Ramos (cell line): ENCODE results near the gene ZNRF3.

Experiments
- in situ Hi-C: fragments of 300-500 bp; cut with MboI; formaldehyde crosslinking; loops from one replicate; pipeline ENCODE4 v1.14.3; 2022; ENCODE audit warnings: low sequenced_read_pairs; ENCODE audit not compliant: unreplicated experiment

ZNRF3 gene

DNA sequence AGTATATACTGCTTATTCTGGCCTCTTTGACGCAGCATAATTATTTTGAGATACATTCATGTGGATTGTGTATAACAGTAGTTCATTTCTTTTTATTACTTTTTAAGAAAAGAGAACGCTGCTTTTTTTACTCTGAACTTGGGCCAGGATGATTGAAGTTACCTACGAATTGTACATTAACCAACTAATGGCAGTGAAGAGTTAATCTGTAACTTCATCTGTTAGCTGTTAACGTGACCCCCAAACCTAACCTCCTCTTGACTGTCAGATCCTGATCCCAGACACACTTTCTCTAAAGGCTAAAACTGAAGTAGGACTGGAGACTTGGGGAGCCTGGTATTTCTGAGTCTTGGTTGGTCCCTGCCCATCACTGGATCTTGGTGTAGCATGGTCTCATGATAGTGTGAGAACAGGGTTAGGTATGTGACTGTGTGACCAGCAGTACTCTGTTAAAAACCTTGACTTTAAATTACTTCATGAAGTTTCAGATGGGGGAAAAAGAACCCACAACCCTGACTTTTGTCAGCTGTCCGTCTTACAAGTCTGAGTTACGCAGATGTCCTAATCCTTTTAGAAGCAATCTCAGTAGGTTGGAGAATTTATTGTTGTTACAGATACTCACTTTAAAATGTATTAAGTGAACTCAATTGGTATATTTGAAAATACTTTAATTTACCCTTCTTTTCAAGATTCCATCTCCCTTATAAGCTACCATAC, 138.9 kb downstream of the ZNRF3 start:
- in situ Hi-C loops, result no loop called here

DNA sequence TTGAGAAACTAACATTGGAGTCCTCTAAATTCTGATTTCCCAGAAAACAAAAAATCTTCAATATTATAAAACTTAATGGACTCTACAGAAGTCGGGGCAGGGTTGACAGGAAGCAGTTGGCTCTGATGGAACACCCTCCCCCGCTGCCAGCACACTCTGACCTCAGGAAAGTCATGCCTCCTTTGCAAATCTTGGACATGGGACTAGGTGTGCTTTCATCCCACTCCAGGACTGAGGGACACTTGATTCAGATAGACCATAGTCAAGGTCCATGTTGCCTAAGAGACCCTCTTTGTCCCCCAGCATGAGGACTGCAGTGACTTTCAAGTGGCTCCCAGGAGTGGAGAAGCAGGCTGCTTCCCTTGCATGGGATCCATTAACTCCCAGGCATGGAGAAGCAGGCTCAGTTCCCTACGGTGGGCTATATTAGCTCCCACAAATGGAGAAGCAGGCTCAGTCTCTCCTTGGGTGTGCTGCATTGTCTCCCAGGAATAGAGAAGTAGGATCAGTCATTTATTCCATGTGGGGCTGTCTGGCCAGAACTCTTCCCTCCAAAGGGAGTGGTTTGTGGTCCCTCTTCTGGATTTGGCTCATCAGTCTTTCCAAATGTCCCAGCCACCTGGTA, 139.9 kb downstream of the ZNRF3 start:
- in situ Hi-C loops, result no loop called here

DNA sequence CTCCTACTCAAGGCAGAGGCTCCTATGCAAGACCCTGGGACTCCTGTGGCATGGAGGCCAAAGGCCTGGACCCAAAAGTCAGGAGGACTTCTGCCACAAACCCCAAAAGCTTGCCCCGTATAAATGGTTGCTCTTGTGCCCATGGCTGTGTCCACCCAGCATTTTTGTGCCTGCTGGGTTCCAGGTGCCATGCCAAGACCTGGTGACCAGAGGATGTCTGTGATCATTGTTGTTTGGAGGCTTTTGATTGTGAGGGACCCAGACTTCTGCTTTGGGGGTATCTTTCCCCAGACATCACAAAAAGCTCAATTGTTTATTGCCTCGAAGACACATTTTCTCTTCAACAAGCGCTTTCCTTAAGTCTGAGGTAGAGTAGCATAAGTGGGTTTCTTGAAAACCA, 143.2 kb downstream of the ZNRF3 start:
- in situ Hi-C loops, result no loop called here

DNA sequence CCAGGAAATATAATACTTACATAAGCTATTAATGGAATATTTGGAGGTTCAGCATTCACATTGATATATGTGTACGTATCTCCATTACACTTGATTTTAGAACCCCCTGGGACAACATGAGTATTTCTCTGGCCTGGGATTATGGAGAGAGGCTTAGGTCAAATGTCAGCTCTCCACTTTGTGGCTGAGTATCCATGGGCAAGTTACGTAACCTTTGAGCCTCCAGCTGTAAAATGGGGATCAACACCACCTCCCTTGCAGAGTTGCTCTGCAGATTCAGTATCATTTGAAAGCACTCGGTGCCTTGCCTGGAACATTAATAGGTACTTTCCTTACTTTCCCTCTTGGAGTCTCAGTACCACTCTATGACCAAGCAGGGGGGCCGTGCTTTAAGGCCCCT, 145.1 kb downstream of the ZNRF3 start:
- in situ Hi-C loops, result no loop called here

DNA sequence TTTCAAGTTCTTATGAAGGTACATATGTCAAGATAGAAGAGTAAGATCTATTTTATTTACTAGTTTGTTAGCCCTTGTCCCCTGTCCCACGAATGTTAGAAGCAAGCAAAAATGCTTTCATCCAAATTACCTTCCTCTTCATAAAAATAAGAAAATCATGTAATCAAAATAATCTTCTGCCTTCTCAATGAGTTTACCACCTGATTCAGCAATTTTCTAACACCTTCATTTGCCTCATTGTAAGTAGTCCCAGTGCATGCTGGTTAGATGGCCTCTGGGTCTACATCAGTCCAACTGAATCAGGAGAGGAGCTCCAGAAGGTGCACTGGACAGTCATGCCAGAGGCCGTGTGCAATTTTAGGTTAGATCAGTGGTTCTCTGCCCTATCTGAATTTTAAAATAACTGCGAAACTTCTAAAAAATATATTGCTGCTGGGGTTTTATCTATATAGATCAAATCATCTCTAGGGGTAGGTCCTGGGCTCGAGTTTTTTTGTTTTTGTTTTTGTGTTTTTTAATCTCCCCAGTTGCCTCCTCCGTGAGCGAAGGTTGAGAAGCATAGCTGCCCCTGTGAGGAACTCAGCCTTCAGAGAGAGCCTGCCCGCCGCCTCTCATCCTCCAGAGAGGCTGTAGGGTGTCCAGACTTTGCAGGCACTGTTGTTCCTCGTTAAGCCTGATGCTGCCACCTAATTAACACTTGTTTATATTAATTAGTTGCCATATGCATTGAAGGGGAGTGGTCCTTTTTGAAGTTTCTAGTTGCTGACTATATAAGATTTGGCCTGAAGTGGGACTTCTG, 146.0 kb downstream of the ZNRF3 start:
- in situ Hi-C loops, result no loop called here

DNA sequence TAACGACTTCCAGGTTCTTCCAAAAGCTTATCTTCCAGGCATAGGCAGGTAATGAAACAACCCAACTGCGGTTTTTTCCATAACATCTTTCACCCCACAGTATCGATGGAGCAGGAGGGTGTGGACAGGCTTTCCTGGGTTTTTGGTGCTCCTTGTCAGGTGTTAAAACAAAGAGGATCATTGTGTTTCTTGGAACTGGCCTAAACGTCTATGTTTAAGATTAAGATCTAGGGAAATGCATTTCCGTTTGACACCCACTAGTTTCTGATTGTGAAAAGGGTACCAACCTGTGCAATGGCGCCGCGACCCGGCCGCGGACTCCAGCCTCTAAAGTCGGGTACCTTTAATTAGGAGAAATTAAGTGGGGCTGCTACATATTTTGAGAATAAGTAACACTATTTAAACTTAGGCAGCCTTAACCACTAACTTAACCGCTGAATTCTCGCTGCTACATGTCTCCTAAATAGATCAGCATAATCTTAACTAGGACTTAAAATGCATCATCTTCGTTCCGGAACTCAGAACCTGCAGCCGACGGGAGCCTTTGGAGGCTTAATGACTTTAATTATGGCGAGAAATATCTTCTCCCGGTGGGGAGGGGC, 146.7 kb downstream of the ZNRF3 start:
- in situ Hi-C loops, result loop anchor here (10.0 kb wide), 1 partner anchor 175 kb away; no protein-coding TSS in a partner anchor

DNA sequence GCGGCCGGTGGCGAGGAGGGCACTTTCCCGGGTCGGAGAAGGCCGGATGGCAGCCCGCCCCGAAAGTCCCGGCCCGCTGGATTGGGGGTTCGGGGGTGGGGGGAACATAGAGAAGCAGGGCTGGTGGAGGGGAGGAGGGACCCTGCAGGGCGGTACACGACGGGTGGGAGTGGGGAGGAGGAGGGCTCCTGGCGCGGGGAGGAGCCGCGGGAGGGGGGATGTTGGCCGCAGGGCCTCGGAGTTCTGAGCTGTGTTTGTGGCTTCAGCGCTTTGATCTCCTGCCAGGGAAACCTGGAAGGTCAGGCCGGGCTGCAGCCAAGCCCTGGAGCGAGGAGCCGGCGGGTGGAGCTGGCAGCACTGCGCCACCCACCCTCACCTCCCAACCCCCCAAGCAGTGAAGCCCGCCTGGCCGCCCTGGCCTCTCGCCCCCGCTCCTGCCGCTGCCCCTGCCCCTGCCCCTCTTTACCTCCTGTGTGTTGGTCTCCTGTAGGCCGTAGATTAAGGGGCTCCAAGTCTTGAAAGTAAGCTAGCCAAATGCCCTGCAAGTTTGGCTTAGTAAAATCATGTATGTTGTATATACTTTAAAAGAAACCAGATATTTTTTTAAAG, 147.3 kb downstream of the ZNRF3 start:
- in situ Hi-C loops, result loop anchor here (10.0 kb wide), 1 partner anchor 176 kb away; no protein-coding TSS in a partner anchor

DNA sequence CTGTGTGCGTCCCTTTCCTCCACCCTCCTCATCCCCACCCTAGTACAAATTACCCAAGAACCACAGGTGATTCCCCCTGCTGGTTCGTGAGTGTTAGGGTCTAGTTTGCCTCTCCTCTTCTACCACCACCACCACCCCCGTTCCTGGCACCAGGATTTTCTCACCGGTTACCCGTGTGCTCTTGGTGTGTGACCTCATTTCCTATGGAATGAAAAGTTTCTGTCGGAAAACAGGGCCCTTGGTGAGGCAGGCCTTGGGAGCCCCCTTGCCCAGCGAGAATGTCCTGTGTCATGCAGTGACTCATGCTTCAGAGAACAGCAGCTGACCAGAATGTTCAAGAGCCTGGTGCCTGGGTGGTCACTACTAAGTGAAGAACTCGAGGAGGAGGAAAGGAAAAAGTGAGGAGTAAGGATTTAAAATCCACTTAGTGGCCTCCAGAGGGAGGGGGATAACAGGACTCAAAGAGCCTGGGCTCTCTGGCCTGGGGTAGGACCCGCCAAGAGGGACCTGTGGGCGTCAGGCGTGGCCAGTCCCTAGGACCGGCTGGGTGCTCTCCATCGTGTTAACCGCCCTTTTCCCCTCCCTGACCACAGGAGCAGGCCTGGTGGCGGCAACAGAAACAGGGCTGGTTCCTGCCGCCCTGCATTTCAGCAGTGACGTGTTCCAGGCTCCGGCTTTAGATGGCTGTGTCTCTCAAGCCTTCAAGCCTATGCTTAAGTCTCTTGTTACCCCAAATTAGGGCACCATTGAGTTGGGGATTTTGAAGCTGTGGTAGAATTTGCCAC, 148.0 kb downstream of the ZNRF3 start:
- in situ Hi-C loops, result loop anchor here (10.0 kb wide), 1 partner anchor 177 kb away; no protein-coding TSS in a partner anchor

DNA sequence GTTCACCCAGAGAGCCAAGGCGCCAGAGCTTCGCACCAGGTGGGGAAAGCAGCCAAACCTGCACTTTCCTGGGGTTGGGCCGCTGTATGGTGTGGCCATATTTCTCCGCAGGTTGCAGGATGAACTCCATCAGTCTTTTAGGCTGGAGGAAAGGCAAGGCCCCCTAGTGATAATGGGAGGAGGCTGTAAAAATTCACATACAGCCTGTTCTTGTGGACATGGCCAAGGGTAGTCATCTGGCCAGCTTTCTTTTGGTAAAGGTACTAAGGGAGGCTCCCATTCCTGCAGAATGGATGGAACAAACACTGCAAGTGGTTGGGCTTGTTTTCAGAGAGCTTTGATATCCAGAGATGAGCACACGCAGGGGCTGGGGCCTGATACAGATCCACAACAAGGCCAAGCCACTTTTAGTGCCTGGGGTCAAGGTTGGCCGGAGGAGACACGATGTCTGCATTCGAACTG, 148.7 kb downstream of the ZNRF3 start:
- in situ Hi-C loops, result loop anchor here (10.0 kb wide), 1 partner anchor 177 kb away; no protein-coding TSS in a partner anchor

DNA sequence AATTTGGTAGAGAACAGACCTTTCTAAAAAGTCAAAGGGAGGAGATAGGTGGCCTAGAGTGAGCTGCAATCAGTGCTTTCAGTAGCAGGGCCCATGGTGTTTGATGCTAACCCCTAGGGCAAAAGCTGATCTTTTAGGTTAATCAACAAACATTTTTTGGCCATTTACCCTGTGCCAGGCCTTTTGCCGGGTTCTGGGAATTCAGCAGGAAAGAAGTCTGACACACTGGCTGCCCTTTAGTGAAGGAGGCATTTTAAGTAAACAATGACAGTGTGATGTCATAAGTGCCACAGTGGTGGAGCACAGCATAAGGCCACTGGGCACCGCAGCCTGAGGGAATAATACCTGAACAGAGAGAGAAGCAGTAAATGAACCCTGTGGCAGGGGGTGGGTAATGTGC, 149.2 kb downstream of the ZNRF3 start:
- in situ Hi-C loops, result loop anchor here (10.0 kb wide), 1 partner anchor 178 kb away; no protein-coding TSS in a partner anchor

DNA sequence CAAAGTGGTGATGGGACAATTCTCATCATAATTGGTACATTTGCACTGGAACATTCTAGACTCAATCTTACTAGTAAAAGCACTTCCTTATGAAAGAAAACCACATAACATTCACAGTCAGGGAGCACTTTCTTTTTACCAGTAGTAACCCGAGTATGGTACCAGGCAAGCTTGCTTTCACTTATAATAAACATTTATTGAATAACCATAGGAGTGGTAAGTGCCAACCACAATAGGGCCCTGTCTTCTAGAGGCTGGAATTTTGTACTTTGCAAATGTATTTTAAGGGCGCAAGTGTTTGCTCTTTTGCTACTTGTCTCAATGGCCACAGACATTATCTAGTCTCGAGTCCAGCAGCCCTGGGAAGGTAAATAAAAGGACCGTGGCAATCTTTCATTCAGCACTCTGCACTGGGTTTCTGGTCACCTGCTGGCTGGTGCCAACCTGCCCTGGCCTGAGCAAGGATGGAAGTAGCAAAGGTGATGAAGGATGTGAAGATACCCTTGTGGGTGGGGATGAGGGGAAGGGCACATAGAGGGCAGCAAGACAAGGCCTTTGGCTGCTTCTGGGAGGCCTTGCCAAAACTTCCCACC, 154.1 kb downstream of the ZNRF3 start:
- in situ Hi-C loops, result loop anchor here (10.0 kb wide), 1 partner anchor 183 kb away; no protein-coding TSS in a partner anchor

DNA sequence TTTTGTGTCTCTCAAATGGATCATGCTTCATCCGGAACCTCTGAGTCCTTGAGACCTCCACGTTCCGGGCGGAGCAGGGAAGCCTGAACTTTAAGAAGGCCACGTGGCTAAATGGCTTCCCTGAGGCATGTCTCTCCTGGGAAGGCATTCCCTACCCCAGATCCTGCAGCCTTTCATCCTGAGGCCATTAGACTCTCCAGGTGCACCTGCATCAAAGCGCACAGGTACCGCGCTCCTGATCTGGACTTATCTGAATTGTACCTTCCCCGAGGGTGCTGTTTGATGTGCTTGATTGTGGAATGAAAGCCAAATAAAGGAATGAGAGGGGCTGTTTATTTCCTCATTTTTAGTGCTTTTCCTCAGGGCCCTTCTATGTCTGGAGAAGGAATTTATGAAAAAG, 155.8 kb downstream of the ZNRF3 start:
- in situ Hi-C loops, result loop anchor here (10.0 kb wide), 1 partner anchor 184 kb away; no protein-coding TSS in a partner anchor

DNA sequence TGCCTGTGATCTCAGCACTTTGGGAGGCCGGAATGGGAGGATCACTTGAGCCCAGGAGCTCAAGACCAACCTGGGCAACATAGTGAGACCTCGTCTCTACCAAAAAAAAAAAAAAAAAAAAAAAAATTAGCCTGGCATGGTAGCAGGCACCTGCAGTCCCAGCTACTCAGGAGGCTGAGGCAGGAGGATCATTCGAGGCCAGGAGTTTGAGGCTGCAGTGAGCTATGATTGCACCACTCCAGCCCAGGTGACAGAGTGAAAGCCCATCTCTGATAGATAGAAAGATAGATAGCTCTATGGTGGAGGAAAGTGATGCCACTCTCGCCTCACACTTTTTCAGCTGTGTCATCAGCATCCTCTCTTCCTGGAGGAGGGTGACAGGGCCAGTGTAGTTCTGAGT, 156.3 kb downstream of the ZNRF3 start:
- in situ Hi-C loops, result loop anchor here (5.0 to 10.0 kb wide), 2 partner anchors 185 to 442 kb away; no protein-coding TSS in a partner anchor

DNA sequence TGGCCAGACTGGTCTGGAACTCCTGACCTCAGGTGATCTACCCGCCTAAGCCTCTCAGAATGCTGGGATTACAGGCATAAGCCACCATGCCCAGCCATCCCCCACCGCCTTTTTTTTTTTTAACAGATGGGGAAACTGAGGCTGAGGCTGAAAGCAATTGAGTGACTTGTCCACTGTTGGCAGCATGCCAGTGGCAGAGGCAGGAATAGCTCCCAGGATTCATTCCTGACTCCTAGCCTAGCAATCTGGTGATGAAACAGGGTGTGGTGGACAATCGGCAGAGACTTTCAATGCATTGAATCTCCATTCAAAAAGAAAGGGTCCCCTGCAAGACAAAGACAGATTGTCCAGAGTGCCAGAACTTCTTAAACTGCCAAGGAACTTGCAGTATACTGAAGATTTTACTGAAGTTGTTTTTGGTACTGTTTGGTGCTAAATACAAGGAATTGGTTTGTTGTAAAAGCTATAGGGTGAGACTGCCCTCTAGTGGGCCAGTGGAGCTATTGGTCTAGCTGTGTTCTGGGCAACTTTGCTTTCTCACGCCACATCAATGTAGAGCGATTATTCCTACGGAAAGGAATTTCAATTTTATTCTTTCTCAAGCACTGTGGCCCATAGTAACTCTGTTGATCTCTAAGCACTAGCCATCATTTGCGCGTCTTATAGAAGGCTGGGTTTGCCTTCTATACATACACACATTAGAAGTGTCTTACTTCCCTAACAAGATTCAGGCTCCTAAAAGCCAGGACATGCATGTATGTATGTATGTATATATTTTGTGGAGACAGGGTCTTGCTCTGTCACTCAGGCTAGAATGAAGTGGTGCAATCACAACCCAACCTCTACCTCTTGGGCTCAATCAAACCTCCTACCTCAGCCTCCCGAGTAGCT, 157.3 kb downstream of the ZNRF3 start:
- in situ Hi-C loops, result loop anchor here (5.0 kb wide), 1 partner anchor 443 kb away; no protein-coding TSS in a partner anchor

DNA sequence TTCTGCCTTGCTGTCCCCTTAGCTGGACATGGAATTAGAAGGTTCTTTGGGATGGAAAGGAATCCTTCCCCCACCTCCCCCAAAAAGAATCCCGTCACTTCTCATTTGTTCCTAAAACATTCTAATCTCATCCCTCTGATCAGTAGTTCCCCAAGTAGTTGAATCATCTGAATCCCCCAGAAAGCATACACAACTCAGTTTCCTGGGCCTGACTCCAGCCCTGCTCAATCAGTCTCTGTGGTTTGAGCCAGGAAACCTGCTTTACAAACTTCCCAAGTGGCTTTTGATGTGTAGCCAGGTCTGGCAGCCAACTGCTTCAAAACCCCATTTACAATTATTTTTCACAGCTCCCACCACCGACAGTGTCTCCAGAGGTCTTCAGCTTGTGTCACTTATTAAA, 158.0 kb downstream of the ZNRF3 start:
- in situ Hi-C loops, result loop anchor here (5.0 kb wide), 1 partner anchor 444 kb away; no protein-coding TSS in a partner anchor

DNA sequence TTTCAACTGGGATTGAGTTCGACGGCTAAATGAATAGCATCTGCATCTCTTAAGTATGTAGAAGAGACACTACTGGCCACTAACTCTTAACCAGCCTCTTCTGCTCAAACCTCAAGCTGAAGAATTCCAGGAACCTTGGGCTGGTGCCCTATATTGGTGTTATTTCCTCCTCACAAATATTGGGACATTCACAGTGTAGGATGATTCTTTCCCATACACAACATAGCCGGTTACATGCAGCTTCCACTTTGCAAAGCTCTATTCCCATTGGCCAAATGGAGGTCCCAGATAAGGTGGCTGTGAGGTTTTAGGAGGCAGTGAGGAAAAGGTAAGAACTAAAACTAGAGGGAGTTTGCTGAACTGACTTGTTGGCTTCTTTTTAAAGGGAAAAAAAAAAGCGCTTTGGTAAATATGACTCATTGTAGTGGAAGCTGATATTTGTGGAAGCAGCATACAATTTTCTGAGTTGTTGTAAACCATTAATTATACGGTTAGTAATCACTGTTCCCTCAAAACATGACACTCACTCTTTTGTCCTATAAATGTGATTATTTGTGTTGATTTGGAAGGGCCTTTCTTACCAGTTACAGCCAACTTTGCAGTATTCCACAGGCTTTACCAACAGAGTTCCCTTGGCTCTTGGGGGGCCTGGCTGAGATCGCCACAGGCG, 160.7 kb downstream of the ZNRF3 start:
- in situ Hi-C loops, result loop anchor here (5.0 kb wide), 1 partner anchor 447 kb away; no protein-coding TSS in a partner anchor

DNA sequence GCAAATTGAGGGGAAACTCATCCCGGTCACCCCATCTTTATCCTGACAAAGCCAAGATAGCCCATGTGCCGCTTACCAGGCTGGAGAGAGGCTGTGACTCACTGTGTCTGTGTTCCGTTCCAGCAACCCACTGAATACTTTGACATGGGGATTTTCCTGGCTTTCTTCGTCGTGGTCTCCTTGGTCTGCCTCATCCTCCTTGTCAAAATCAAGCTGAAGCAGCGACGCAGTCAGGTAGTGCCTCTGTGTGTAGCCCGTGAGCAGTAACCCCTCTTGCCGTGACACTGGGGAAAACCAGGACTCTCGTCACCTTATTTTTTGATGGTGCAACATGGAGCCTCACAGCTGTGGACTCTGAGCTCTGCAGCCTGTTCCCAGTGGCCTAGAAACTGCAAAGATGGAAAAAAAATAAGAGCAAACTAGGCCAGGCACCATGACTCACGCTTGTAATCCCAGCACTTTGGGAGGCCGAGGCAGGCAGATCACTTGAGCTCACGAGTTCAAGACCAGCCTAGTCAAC, 161.3 kb downstream of the ZNRF3 start:
- in situ Hi-C loops, result loop anchor here (5.0 kb wide), 1 partner anchor 447 kb away; no protein-coding TSS in a partner anchor
